Activated B cell treated with CpG ODN at 0.5 μM for 24 hours (primary cell): ENCODE results near the gene APMAP. TPM values are rescaled to one million over a fixed set of nuclear protein-coding genes. Genes with fewer than 3 reads are reported as not detected.

Source experiments
- ATAC-seq: fragments of 200-7000 bp; cut with Tn5 transposase; one replicate; pipeline ENCODE4 v1.10.0; 2021; ENCODE audit warnings: low read depth, mild to moderate bottlenecking, moderate library complexity
- CTCF ChIA-PET: fragments of 350-600 bp; sonication (Branson Sonifier 250); formaldehyde crosslinking; loops from one replicate; lab custom pipeline; 2021; ENCODE audit warnings: antibody characterized with exemption; lab: Charles Lee
- POLR2A ChIA-PET: fragments of 350-600 bp; sonication (Branson Sonifier 250); formaldehyde crosslinking; loops from one replicate; lab custom pipeline; 2021; ENCODE audit warnings: antibody characterized with exemption; lab: Charles Lee
- DNase-seq: peaks from one replicate; pipeline ENCODE4 v3.0.0; 2022
- H3K27ac Mint-ChIP-seq: one replicate; pipeline ENCODE4 v1.8.0; 2020; ENCODE audit warnings: mixed read lengths
- H3K27me3 Mint-ChIP-seq: one replicate; pipeline ENCODE4 v1.8.0; 2021; ENCODE audit warnings: mixed read lengths
- H3K36me3 Mint-ChIP-seq: one replicate; pipeline ENCODE4 v1.8.0; 2021; ENCODE audit warnings: low read depth, mixed read lengths
- H3K4me1 Mint-ChIP-seq: one replicate; pipeline ENCODE4 v1.8.0; 2021; ENCODE audit warnings: mixed read lengths
- H3K4me3 Mint-ChIP-seq: one replicate; pipeline ENCODE4 v1.8.0; 2020; ENCODE audit warnings: mild to moderate bottlenecking, mixed read lengths
- H3K9me3 Mint-ChIP-seq: one replicate; pipeline ENCODE4 v1.8.0; 2020; ENCODE audit warnings: mixed read lengths
- intact Hi-C: fragments of 100-400 bp; cut with micrococcal nuclease; formaldehyde crosslinking; loops from one replicate; pipeline ENCODE4 v1.15.1; 2024
- total RNA-seq: library from RNA; stranded (reverse); gene quantifications from 2 replicates; pipeline ENCODE4 v1.2.3, GENCODE V29; 2022
- TF ChIP-seq, protein P1 (sequence below): fragments of 200-600 bp; IDR thresholded peaks from one replicate; pipeline ENCODE4 v1.8.0; 2022; ENCODE audit warnings: antibody characterized with exemption, mild to moderate bottlenecking

The APMAP gene
- total RNA-seq, 1 donor from 2014 or later = 22.3 TPM

DNA sequence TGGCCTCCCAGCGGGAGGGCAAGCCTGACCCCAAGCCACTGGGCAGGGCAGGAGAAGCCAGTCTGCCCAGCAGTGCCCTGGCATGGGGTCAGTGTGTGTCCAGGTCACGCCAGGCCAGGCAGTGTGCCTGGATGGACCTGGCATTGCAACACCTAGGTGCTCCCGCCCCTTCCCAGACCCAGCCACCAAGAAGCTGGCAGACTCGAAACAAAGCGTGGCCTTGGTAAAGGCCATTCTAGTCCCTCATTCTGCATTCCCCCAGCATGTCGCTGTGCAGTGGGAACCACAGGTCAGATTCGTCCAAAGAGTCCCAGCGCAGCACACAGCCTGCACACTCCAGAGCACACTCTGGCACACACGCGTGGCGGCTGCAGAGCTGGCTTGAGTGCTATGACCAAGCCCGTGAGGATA lies 19.3 kb upstream of the APMAP start:
- CTCF ChIA-PET = no interaction called here
- ATAC-seq (no peak), DNase-seq (no peak)
- Mint-ChIP-seq H3K27me3 (no peaks in the 10 kb centered on the region), H3K36me3 (peaks cover 94% of the 10 kb centered on the region), H3K9me3 (no peaks in the 10 kb centered on the region), H3K4me3 (no peak overlapping the region), H3K27ac (no peak overlapping the region), H3K4me1 (peaks cover 10% of the 10 kb centered on the region)
- POLR2A ChIA-PET = no interaction called here
- TF ChIP-seq, protein P1, sequence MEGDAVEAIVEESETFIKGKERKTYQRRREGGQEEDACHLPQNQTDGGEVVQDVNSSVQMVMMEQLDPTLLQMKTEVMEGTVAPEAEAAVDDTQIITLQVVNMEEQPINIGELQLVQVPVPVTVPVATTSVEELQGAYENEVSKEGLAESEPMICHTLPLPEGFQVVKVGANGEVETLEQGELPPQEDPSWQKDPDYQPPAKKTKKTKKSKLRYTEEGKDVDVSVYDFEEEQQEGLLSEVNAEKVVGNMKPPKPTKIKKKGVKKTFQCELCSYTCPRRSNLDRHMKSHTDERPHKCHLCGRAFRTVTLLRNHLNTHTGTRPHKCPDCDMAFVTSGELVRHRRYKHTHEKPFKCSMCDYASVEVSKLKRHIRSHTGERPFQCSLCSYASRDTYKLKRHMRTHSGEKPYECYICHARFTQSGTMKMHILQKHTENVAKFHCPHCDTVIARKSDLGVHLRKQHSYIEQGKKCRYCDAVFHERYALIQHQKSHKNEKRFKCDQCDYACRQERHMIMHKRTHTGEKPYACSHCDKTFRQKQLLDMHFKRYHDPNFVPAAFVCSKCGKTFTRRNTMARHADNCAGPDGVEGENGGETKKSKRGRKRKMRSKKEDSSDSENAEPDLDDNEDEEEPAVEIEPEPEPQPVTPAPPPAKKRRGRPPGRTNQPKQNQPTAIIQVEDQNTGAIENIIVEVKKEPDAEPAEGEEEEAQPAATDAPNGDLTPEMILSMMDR = no peak
- intact Hi-C loops = no loop called here

DNA sequence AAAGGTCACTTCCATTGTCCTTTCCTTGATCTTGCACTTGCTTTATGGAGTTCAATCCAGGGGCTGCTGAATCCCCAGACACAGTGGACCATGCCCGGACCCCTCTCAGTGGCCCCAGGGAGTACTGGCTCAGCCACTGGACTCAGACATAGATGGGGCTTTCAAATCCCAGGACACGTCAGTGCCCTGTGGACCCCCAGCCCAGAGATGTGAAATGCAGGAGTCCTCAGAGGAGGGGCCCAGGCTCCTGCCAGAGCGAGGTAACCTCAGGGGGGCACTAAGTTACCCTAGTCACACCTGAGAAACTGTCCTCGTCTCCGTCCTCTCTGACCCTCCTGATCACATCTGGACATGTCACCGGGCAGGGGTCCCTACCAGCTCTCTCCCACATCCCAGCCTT lies 18.7 kb upstream of the APMAP start:
- no peak overlapping the region for H3K4me3 Mint-ChIP-seq
- no peak overlapping the region for H3K27ac Mint-ChIP-seq
- ATAC-seq (no peak), DNase-seq (no peak)
- intact Hi-C loops = no loop called here
- H3K36me3 Mint-ChIP-seq = peaks cover 94% of the 10 kb centered on the region
- peaks cover 8% of the 10 kb centered on the region for H3K4me1 Mint-ChIP-seq
- H3K9me3 Mint-ChIP-seq = no peaks in the 10 kb centered on the region
- H3K27me3 Mint-ChIP-seq = no peaks in the 10 kb centered on the region
- TF ChIP-seq, protein P1 = no peak
- POLR2A ChIA-PET = no interaction called here
- CTCF ChIA-PET = no interaction called here

DNA sequence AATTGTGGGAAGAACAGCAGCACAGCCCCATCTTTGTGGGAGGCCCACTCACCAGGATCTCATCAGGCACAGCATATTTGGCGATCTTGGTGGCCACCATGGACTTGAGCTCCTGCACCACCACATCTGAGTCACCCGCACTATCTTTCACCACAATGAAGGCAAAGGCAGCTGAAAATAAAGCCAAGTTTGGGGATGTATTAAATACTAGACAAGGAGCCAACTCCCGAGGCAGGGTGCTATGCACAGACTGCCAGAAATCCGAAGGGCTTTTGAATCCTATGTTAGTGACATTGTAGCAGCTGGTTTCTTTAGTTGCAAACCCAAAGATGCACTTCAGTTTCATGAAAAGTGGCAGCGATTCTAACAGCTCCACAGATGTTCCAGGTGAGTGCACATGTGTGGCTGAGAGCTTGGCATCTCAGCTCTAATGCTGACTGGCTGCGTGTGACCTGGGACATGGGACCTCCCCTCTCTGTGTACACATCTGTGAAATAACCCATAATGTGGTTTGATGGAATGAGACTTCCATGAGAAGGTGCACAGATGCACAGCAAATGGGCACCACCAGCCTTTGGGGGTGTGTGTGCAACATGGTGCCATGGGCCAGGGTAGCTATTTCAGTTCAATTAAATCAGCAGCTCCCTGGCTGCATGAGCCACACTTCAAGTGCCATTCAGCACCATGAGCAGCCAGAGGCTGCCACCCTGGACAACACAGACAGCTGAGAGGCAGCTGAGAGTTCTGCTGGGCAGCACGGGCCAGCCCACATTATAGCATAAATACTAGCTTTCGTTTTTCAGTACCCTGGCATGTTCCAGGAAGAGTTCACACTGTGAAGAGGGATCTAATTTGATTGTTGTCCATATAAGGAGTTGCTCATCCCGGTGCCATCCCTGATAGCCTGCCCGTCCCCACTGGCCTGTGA lies 16.9 kb upstream of the APMAP start:
- POLR2A ChIA-PET = no interaction called here
- peaks cover 93% of the 10 kb centered on the region for H3K36me3 Mint-ChIP-seq
- H3K27me3 Mint-ChIP-seq = no peaks in the 10 kb centered on the region
- no peak overlapping the region for H3K27ac Mint-ChIP-seq
- DNase-seq (no peak), ATAC-seq (no peak)
- CTCF ChIA-PET = no interaction called here
- H3K4me3 Mint-ChIP-seq = no peak overlapping the region
- intact Hi-C loops = no loop called here
- no peaks in the 10 kb centered on the region for H3K9me3 Mint-ChIP-seq
- TF ChIP-seq, protein P1 = no peak
- H3K4me1 Mint-ChIP-seq = no peaks in the 10 kb centered on the region

DNA sequence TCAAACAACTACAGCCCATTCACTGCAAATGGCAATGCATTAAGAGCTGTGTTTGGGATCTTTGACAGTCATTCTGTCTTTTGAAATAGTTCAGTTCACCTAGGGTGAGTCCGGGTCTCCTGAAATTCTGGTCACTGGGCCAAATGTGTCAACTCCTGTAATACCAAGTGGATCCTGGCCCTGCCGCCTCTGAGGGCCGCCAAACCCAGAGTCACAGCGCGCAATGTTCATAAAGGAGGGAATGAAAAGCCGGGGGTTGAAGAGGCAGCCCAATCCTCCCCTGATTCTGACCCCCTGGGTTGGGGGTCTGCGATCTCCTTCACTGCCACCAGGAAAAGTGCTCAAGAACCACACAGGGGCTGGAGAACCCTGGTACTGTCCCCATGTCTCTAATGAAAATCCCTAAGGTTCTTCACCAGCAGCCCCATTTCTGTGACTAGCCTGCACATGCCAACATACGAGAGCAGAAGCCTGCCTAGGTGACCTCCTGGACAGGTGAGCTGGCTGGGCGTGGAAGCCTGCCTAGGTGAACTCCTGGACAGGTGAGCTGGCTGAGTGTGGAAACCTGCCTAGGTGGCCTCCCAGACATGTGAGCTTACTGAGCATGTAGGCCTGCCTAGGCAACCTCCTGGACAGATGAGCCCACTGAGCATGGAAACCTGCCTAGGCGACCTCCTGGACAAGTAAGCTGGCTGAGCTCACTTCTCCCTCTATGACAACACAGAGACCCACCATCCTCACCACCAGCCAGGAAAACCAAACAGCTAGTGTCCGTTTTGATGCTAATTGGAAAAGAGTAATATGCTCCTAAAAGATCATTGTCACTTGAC lies 16.1 kb upstream of the APMAP start:
- Mint-ChIP-seq H3K36me3 (peaks cover 93% of the 10 kb centered on the region), H3K4me1 (no peaks in the 10 kb centered on the region), H3K27ac (no peak overlapping the region), H3K9me3 (no peaks in the 10 kb centered on the region), H3K27me3 (no peaks in the 10 kb centered on the region), H3K4me3 (no peak overlapping the region)
- POLR2A ChIA-PET = no interaction called here
- intact Hi-C loops = no loop called here
- CTCF ChIA-PET = no interaction called here
- ATAC-seq = no peak
- TF ChIP-seq, protein P1 = no peak
- DNase-seq = no peak
